ENCODE data around the gene ANKRD53.
A peak's percentile ranks its signal among the peaks of the same experiment; 100 is the strongest.
"Not testable (repeated sequence)": the region's sequence is repeated elsewhere in the genome, so short reads cannot be mapped to it uniquely, and the experiment has no call there.

The ANKRD53 gene

GRCh38 chr2:70994699-70995425 lies 16.4 kb downstream of the ANKRD53 start, which contains the start of gene TEX261:
TEX261 (minus strand) TSS chr2:70994873; CDS start chr2:70994757, 116 bp downstream.
- DNase-seq (ENCODE audit: insufficient read length, low spot score) (peak; percentile 86), FAIRE-seq (peak; percentile 94)
- TF ChIP-seq POLR2A (IDR thresholded peaks at IDR 0.05; ENCODE audit: low read depth, low read length) = peak; percentile 78
- TF ChIP-seq PAX5 (IDR thresholded peaks at IDR 0.05; ENCODE audit: insufficient read depth, low read length, severe bottlenecking) = no peak

GRCh38 chr2:70995426-70995729 lies 16.9 kb downstream of the ANKRD53 start:
- FAIRE-seq = no peak
- DNase-seq (ENCODE audit: insufficient read length, low spot score) = peak; percentile 54
- no peak for TF ChIP-seq POU2F2 (IDR thresholded peaks at IDR 0.05; ENCODE audit: low read depth, low read length)
- no peak for TF ChIP-seq POLR2A (IDR thresholded peaks at IDR 0.05; ENCODE audit: low read depth, low read length)
- TF ChIP-seq PAX5 (IDR thresholded peaks at IDR 0.05; ENCODE audit: insufficient read depth, low read length, severe bottlenecking) = no peak
- TF ChIP-seq SPI1 (IDR thresholded peaks at IDR 0.05; ENCODE audit: low read depth, low read length) = no peak
- TF ChIP-seq TAF1 (IDR thresholded peaks at IDR 0.05; ENCODE audit: low read depth, low read length) = no peak
- no peak for TF ChIP-seq POLR2AphosphoS5 (IDR thresholded peaks at IDR 0.05; ENCODE audit: low read depth, low read length)

GRCh38 chr2:70998885-70999284 lies 20.5 kb downstream of the ANKRD53 start:
- not testable (repeated sequence) for FAIRE-seq; DNase-seq (ENCODE audit: insufficient read length, low spot score)

- DNase-seq (ENCODE audit: insufficient read length, low spot score) (no peak), FAIRE-seq (no peak)
- no peak for TF ChIP-seq TAF1 (IDR thresholded peaks at IDR 0.05; ENCODE audit: low read depth, low read length)
- TF ChIP-seq POLR2AphosphoS5 (IDR thresholded peaks at IDR 0.05; ENCODE audit: low read depth, low read length) = no peak
- TF ChIP-seq PAX5 (IDR thresholded peaks at IDR 0.05; ENCODE audit: insufficient read depth, low read length, severe bottlenecking) = no peak
- no peak for TF ChIP-seq POU2F2 (IDR thresholded peaks at IDR 0.05; ENCODE audit: low read depth, low read length)
- TF ChIP-seq POLR2A (IDR thresholded peaks at IDR 0.05; ENCODE audit: low read depth, low read length) = no peak
- no peak for TF ChIP-seq SPI1 (IDR thresholded peaks at IDR 0.05; ENCODE audit: low read depth, low read length)
Measured at GRCh38 chr2:70999362-70999761, 20.9 kb downstream of the ANKRD53 start.

GRCh38 chr2:70999931-71000330 lies 21.5 kb downstream of the ANKRD53 start:
- FAIRE-seq = not testable (repeated sequence)

GRCh38 chr2:71000780-71001591 lies 22.6 kb downstream of the ANKRD53 start:
- peak; percentile 93 for FAIRE-seq
- peak; percentile 71 for DNase-seq (ENCODE audit: insufficient read length, low spot score)
- TF ChIP-seq SPI1 (IDR thresholded peaks at IDR 0.05; ENCODE audit: low read depth, low read length) = no peak
- TF ChIP-seq POLR2A (IDR thresholded peaks at IDR 0.05; ENCODE audit: low read depth, low read length) = no peak
- TF ChIP-seq PAX5 (IDR thresholded peaks at IDR 0.05; ENCODE audit: insufficient read depth, low read length, severe bottlenecking) = no peak
- TF ChIP-seq POLR2AphosphoS5 (IDR thresholded peaks at IDR 0.05; ENCODE audit: low read depth, low read length) = no peak
- TF ChIP-seq POU2F2 (IDR thresholded peaks at IDR 0.05; ENCODE audit: low read depth, low read length) = no peak
- no peak for TF ChIP-seq TAF1 (IDR thresholded peaks at IDR 0.05; ENCODE audit: low read depth, low read length)

More at GRCh38 chr2:70999931-71000330, 21.5 kb downstream of the ANKRD53 start:
- DNase-seq (ENCODE audit: insufficient read length, low spot score) = not testable (repeated sequence)

- TF ChIP-seq POLR2AphosphoS5 (IDR thresholded peaks at IDR 0.05; ENCODE audit: low read depth, low read length) = no peak
- FAIRE-seq (no peak), DNase-seq (ENCODE audit: insufficient read length, low spot score) (no peak)
Measured at GRCh38 chr2:71001592-71001927, 23.1 kb downstream of the ANKRD53 start.

GRCh38 chr2:71001981-71002570 lies 23.6 kb downstream of the ANKRD53 start:
- no peak for FAIRE-seq
- DNase-seq (ENCODE audit: insufficient read length, low spot score) = no peak

GRCh38 chr2:71003396-71003795 lies 25.0 kb downstream of the ANKRD53 start:
- FAIRE-seq = no peak
- TF ChIP-seq POU2F2 (IDR thresholded peaks at IDR 0.05; ENCODE audit: low read depth, low read length) = no peak
- TF ChIP-seq TAF1 (IDR thresholded peaks at IDR 0.05; ENCODE audit: low read depth, low read length) = no peak
- no peak for TF ChIP-seq PAX5 (IDR thresholded peaks at IDR 0.05; ENCODE audit: insufficient read depth, low read length, severe bottlenecking)
- DNase-seq (ENCODE audit: insufficient read length, low spot score) = no peak

More at GRCh38 chr2:71001981-71002570, 23.6 kb downstream of the ANKRD53 start:
- no peak for TF ChIP-seq SPI1 (IDR thresholded peaks at IDR 0.05; ENCODE audit: low read depth, low read length)
- TF ChIP-seq PAX5 (IDR thresholded peaks at IDR 0.05; ENCODE audit: insufficient read depth, low read length, severe bottlenecking) = no peak
- TF ChIP-seq TAF1 (IDR thresholded peaks at IDR 0.05; ENCODE audit: low read depth, low read length) = no peak
- TF ChIP-seq POLR2AphosphoS5 (IDR thresholded peaks at IDR 0.05; ENCODE audit: low read depth, low read length) = no peak
- TF ChIP-seq POLR2A (IDR thresholded peaks at IDR 0.05; ENCODE audit: low read depth, low read length) = no peak
- no peak for TF ChIP-seq POU2F2 (IDR thresholded peaks at IDR 0.05; ENCODE audit: low read depth, low read length)

GRCh38 chr2:71003966-71004755 lies 25.7 kb downstream of the ANKRD53 start:
- no peak for FAIRE-seq
- TF ChIP-seq PAX5 (IDR thresholded peaks at IDR 0.05; ENCODE audit: insufficient read depth, low read length, severe bottlenecking) (no peak), POLR2AphosphoS5 (IDR thresholded peaks at IDR 0.05; ENCODE audit: low read depth, low read length) (no peak), SPI1 (IDR thresholded peaks at IDR 0.05; ENCODE audit: low read depth, low read length) (no peak), POLR2A (IDR thresholded peaks at IDR 0.05; ENCODE audit: low read depth, low read length) (no peak), TAF1 (IDR thresholded peaks at IDR 0.05; ENCODE audit: low read depth, low read length) (no peak), POU2F2 (IDR thresholded peaks at IDR 0.05; ENCODE audit: low read depth, low read length) (no peak)

More at GRCh38 chr2:71003966-71004755, 25.7 kb downstream of the ANKRD53 start:
- no peak for DNase-seq (ENCODE audit: insufficient read length, low spot score)

All from GM12891 (cell line).